Activated CD8-positive, alpha-beta memory T cell treated with anti-CD3 and anti-CD28 coated beads, Interleukin-2, amount 50 U/mL, for 48 hours (primary cell): Measurements from ENCODE around the gene KLHDC9.
A peak's percentile ranks its signal among the peaks of the same experiment; 100 is the strongest.
"Not testable (repeated sequence)": the region's sequence is repeated elsewhere in the genome, so short reads cannot be mapped to it uniquely, and the experiment has no call there.

ENCODE experiments used
- DNase-seq: peaks from one replicate; pipeline ENCODE4 v3.0.0-alpha.2; 2020

The KLHDC9 gene, protein sequence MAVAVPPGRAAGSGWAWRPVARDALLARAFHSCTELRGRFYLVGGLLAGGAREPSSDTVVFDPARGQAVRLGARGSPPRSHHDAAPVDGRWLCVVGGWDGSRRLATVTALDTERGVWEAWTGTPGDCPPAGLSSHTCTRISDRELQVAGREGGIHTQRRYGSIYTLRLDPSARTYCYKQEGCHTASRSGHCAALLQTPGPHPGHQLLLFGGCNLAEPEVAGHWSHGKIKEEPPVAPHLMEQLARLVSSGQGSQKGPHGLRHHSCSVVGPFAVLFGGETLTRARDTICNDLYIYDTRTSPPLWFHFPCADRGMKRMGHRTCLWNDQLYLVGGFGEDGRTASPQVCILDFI

DNA sequence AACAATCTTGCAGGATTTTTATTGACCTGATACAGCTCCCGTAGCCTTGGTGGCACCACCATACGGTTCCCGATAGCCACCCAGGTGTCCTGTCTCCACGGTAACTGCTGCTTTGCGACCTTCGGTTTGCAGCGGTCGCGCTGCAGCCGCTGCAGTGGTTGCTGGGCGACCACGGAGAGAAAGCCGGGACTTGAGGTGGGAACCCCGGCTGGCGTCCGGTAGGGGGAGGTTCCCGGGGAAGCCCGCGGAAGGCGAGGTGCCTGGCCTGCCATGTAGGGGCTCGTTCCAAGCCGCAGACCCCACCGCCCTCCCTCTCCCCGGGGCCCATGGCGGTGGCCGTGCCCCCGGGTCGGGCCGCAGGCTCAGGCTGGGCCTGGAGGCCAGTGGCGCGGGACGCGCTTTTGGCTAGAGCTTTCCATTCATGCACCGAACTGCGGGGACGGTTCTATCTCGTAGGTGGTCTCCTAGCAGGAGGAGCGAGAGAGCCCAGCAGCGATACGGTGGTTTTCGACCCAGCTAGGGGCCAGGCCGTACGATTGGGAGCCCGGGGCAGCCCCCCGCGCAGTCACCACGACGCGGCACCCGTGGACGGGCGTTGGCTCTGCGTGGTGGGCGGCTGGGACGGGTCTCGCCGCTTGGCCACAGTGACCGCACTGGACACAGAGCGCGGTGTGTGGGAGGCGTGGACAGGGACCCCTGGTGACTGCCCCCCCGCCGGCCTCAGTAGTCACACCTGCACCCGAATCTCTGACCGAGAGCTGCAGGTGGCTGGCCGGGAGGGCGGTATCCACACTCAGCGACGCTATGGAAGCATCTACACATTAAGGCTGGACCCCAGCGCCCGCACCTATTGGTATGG is at the start of gene KLHDC9:
TSS of gene KLHDC9 (plus strand) at position 152 of the 859 bp plus-strand sequence. CDS start at position 327, 175 bp downstream.
- peak; percentile 85 for DNase-seq

DNA sequence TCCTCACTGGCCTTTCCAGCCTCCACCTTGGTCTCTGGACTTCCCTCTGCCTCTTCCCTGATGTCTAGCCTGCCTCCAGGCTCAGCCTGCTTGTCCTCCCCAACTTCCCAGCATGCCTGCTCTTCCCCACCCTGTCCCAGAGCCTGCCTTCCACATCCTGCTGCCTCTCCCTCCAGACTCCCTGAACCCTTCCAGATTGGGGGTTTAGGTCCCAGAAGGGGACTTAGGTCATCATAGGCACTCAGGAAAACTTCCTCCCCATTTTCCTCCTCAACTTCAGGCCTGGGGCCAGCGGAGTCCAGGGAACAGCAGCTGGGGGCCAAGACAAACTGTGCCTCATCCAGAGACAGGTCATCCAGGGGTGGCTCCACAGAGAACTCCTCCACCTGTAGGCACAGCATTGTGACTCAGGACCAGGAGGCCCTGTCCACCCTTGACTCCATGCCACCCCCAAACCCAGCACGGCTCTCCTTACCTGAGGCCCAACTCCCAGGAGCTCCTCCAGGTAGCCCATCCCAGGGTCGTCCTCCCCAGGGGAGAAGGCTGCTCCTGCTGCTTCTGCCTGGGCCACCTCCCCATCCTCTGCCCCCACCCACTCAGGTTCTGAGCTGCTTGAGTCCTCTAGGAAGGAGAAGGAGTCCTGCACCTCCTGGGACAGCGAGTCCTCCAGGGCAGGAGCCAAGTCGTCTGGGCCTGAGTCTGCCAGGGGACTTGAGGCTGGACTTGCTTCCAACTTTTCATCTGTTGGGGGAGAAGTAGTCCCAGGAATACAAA is 49.0 kb upstream of the KLHDC9 start:
- DNase-seq = no peak

DNA sequence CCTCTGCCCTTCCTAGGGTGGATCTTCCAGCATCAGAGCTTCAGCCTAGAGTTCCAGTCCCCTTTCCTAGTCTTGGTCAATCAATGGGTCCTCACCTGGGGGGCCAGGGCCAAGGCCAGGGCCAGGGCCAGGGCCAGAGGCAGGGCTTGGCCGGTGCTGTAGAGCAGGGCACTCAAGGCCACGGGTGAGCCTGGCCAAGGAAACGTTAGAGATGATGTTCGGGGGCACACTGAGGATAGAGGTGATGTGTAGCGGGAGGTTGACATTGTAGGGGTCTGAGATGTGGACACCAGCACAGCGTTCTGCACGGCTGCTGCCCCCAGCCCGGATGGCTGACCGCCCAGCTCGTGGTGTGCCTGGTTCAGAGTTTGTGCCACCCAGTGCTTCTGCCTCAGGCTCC is 46.9 kb upstream of the KLHDC9 start:
- DNase-seq = no peak

DNA sequence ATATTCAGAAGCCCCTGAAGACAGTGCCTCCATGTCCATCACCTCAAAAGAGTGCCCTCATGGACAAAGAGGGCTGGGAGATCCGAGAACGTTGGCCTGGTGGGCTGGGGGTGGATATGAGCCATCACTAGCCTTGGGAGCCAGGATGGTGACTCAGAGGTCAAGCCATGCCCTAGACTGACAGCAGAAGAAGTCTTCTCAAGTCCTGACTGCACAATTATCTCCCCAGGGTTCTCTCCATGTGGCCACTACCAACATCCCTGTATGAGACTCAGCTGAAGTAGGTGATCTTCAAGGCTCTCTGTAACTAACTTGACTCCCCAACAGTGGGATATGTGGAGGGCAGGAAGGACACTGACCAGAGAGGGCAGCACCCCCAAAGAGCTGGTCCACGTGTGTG is 45.3 kb upstream of the KLHDC9 start:
- DNase-seq = no peak

DNA sequence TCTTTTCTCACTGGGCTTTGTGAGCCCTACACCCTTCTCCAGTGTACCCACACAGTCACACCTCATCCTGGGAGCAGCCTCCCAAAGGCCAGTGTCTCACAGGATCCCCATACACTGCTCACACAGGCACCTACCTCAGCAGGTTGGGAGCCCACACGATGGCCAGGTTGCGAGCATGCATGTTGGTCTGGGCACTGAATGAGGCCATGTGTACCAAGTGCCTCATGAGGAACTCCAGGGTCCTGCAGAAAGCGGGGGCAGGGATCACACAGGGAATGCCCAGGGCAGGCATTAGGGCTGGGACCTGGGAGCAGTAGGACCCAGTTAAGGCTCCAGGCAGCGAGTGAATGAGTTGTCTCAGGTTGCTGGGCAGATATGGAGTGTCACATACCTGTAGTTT is 43.9 kb upstream of the KLHDC9 start:
- DNase-seq = no peak

DNA sequence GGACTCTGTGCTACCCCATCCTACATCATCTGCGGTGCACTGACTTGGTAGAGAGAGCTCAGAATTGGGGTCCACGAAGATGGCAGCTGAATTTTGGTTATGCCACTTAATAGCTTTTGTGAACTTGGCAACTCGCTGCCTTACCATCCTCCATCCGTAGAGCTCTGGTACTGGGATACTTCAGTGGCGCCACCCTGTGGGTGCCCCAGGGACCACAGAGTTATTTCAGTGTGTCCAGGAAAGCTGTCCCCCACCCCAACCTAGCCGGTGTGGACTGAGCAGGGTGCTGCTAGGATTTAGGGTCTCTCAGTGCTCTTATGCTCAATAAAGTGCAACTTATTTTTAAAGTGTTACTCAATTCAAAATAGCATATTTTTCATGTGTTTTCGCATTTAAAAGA is 43.4 kb upstream of the KLHDC9 start:
- DNase-seq = no peak

DNA sequence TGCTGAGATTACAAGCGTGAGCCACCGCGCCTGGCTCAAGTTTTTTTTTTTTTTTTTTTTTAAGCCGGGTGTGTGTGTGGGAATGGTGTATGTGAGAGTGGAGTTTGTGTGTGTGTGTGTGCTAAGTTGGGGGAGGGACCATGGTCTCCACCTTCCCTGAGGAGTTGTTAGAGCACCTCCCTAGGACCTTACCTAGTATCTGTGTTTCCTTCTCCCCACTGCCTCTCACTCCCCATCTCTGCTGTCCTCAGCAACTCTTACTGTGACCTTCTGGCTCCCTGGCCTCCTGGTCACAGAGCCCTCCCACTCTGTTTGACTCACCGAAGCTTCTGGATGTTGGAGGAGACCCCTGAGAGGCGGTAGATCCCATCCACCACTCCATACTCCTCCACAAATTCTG is 38.9 kb upstream of the KLHDC9 start:
- no peak for DNase-seq

DNA sequence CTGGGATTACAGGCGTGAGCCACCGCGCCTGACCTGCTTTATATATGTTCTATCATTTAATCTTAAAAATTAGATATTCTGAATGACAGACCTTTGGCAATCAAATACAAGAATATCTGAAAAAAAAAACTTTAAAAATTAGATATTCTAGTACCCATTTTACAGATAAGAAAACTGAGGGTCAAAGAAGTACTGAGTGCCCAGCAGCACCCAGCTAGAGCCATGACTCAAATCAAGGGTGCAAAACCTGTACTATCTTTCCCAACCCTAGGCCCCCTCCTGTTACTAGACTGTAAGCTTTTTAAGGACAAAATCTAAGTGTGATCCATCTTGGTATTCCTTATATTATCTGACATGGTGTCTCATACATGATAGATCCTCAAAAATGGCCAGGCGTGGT is 36.7 kb upstream of the KLHDC9 start:
- DNase-seq = no peak

DNA sequence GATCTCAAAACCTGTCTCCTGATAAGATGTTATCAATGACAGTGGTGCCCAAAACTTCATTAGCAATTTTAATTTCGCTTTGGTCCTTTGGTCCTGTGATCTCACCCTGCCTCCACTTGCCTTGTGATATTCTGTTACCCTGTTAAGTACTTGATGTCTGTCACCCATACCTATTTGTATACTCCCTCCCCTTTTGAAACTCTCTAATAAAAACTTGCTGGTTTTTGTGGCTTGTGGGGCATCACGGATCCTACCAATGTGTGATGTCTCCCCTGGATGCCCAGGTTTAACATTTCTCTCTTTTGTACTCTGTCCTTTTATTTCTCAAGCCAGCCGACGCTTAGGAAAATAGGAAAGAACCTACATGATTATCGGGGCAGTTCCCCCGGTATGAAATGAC is 34.2 kb upstream of the KLHDC9 start:
- not testable (repeated sequence) for DNase-seq

DNA sequence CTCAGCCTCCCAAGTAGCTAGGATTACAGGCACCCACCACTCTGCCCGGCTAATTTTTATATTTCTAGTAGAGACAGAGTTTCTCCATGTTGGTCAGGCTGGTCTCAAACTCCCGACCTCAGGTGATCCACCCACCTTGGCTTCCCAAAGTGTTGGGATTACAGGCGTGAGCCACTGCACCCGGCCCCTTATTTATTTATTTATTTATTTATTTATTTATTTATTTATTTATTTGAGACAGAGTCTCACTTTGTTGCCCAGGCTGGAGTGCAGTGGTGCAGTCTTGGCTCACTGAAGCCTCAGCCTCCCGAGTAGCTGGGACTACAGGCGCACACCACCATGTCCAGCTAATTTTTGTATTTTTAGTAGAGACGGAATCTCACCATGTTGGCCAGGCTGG is 32.5 kb upstream of the KLHDC9 start:
- DNase-seq = not testable (repeated sequence)

DNA sequence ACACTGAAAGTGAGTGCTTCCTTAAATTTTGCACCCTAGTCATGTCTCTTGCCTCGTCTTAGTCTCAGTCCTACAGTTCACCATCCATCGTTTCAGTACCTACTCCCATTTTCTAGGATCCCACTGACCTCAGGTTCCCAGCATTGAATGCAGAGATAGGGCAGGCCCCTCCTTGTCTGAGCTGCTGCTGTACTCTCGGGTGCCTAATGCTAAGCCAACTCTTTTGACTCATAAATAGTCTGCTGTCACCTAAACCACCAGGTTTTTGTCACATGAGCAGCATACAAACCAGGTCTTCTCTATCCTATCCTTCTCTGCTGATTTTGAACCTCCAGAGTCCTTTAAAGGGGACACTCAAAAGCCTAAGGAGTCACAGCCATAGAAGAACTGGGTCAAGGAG is 31.5 kb upstream of the KLHDC9 start:
- DNase-seq = no peak

DNA sequence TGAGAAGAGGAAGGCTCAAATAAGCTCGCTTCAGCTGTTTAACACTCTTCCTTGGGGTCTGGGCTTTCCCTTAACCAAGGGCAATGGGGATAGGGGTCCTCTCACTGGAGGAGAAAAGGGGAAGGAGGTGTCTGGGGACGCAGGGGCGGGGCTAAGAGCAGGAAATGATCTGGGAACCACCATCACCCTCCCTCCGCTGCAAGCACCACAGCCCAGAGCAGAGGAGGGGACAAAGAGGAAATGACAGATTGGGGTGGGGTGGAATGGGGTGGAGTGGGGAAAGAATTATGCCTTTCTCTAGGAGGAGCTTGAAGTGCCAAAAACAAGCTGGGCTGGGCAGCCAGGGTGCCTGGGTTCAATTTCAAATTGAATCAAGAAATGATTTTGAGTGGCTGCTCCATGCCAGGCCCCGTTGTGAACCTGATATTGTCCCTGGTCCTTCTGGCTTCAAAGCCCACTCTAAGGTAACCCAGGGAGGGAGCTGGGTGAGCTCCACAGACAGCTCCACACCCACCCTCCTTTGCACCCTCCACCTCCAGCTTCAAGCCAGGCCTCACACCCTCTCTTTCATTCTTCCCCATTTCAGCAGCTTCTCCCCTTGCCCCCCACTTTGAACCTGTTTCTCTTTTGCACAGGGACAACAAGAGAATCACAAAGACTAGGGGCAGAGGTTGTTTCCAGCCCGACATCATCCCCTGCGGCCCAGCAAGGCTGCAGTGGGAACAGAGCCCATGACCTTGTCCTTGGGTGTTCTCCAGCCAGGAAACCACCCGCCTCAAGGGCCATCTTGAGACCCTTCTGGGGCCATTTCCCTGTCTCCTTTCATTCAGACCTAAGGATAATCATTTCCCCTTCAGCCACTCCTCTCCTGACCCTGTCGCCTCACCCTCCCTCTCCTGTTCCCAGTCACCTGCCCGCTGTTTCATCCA is 29.6 kb upstream of the KLHDC9 start:
- peak; percentile 84 for DNase-seq

DNA sequence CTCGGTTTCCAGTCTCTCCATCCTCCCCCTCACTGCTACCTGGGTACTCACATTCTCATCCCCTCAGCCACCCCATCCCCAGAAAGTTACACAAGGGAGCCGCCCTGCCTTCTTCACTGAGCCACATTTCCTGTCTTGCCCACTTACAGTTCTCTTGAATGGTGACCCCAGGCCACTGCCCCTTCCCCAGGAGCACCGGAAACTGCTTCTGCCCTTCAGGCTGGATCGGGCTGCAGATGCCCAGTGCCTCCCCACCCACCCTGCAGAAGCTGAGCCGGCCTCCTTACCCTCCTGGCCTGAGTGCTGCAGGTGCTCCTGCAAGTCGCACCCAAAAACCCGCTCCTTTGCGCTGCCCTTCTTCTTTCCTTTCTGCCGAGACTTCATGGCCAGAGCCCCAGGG is 28.9 kb upstream of the KLHDC9 start:
- peak; percentile 66 for DNase-seq

DNA sequence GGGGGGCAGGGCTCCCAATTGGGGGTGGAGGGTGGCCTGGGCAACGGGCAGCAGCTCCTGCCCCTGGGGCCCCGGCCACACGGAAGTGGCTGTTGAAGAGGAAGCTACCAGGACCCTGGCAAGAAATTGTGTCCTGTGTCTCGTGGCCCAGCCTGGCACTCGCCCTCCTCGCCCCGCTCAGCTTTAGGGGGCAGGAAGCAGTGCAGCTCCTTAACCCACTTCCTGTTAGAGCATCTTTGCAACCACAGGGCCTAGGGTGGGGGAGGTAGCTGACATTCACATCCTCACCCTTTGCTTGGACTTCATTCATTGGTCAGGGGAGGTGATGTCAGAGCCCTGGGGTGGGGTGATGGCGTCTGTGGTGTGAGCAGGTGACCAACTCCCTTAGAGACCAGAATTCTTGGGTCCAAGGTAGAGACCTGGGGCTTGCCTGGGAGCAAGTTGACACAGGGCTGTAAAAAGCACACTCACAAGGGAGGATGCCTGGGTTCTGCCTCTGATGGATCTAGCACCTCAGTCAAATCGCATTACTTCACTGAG is 28.4 kb upstream of the KLHDC9 start, which contains the start of gene ARHGAP30:
TSS of gene ARHGAP30 (minus strand) at position 161 of the 540 bp plus-strand sequence. CDS start 267 bp downstream, outside the sequence.
- DNase-seq = peak; percentile 86

DNA sequence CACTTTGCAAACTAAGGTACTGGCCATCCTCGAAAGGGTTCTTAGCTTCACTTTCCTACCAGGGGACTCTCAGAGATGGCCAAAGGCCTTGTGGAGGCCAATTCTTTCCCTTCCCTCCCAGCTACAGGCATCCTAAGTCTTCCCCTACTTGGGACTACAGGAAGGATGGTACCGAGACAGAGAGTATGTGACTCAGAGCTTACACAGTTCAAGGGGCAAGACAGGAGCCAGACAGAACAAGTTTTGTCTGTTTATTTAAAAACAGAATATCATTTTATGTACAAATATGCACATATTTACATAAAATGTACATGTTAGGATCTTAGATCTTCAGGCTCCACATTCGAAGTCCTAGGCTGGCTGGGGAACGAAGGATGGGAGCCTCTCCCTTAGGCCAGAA is 27.4 kb upstream of the KLHDC9 start:
- no peak for DNase-seq

DNA sequence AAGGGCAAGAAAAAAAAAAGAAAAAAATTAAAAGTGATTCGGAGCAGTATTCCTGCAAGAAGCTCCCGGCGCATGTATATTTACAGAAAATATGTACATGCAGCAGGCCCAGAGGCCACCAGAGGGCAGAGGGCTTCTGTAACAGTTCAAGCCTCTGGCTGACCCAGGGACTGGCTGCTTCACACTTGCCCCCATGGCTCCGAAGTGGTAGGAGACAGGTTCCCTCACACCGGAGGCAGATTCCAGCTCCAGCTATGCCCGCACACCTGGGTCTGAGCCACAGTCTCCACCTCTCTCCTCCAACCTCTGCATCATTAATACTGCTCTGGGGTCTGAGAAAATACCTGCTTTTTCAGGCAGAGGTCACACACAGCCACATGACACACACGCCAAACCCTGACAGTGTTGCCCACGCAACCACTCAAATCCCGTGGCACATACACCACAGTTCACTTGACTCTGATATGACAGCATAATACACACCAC is 26.2 kb upstream of the KLHDC9 start:
- DNase-seq = peak; percentile 68

DNA sequence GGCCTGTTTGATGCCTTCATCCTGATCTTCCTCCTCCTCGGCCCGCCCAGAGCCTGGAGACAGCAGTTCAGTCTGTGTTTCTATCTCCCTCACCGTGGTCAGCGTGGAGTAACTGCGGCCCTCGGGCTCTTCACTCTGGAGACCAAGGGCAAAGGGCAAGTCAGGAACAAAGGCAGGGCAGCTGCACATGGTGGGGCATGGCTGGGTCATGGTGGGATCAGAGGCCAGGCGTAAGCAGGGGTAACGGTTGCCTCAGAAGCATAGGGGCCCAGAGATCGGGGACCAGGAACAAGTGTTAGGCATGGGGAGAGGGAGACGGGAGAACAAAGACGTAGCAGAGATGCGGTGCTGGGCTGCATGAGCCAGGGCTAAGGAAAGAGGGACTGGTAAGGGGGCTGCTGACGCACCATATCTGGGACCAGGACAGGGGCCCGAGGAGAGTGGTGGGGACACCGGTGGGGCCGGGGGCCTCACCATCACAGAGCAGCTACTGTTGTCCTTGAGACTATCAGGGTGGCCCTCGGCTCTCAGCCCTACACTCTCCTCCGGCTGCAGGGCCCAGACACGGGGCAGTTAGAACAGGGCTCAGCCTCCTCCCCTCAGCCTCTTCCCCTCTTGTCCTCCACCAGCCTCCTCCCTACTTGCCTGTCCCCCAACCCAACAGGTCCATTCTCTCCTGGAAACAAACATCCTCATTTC is 25.3 kb upstream of the KLHDC9 start:
- DNase-seq = no peak

DNA sequence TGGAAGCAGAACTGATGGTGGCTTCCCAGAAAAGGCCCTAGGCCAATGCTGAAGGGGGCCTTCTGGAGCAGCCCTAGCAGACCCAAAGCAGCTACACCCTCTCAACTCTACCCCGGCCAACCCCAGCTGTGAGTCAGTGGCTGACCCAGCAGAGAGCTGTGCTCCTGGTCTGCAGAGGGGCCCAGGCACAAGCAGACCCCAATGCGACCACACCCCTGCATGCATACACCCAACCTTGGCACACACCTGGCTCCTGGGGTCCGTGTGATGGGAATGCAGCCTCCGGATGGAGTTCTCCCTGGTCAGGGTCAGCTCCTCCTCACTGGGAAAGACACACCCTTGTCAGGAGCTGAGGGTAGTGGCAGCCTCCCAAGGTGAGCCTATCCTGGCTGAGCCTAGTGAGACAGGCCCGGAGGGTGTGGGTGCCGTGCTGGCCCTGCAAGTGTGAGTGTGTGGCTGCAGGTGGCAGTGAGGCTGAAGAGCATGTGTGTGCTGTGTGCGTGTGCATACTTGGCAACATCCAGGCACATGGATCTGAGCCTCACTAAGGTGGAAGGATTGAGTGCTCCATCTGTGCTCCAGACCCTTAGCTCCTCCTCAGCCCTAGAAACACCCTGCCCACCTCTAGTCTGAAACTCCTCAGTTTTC is 24.6 kb upstream of the KLHDC9 start:
- DNase-seq = no peak

DNA sequence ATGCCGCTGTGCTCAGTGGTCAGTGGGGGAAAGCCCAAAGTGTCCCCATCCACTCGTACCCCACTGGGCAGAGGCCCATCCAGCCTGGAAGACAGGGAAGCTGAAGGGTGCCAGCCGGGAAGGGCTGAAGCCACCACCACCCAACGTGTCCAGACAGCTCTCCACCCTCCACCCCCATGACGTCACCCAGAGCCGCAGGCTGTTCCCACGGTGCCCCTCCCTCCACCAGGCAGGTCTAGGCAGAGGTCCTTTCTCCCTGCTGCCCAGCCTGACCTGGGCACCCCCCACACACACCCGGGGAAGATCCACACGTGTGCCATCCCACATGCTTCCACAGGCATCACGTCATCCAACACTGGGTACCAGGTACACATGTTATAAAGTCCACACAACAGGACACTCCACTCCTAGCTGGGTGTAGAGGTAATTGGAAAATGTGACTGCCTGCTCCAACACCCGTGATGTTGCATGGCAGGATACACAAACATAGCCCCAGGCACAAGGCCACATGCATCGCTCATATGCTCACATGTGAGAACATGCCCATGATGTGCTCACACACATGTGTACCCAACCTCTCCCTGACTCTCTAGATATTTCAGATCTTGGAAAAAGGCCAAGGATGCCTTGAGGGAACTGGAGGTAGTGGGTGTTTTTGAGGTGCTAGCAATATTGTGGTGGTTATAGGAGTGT is 23.3 kb upstream of the KLHDC9 start:
- DNase-seq = no peak

DNA sequence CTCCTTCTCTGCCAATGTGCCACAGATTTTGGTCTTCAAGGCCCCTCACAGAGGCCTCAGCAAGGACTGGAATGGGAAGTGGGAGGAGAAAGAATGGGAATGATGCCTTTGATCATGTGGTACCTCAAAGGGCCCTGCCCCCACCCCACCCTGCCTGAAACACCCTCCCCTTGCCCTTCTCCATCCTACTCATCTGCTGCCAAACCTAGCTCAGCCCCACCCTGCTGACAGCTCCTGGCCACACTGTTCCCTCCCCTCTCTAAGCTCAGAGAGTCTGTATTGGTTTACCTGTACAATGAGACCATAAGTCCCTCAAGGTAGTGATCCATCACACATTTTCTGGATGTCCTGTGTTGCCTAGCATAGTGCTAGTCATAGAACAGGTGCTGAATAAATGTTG is 21.8 kb upstream of the KLHDC9 start:
- DNase-seq = no peak
